Measurements from ENCODE around the gene BICDL2. TPM values are rescaled to one million over a fixed set of nuclear protein-coding genes. Genes with fewer than 3 reads are reported as not detected.

The BICDL2 gene
- total and polyA plus RNA-seq, 2 of the 8 experiments (the other 6 are each of a cell fraction or from before 2014, with no cell fraction given), result 7.3 to 15.9 TPM

- TF ChIP-seq TAF1 (IDR thresholded peaks at IDR 0.05; ENCODE audit: low read depth, low read length), result 0 out of 2 replicates have a peak, but pooled peaks have one; percentile 11
- peak; percentile 43 for TF ChIP-seq KDM4A (IDR thresholded peaks at IDR 0.05; ENCODE audit: low read depth, low read length, severe bottlenecking)
- TF ChIP-seq SP4 (IDR thresholded peaks at IDR 0.05; ENCODE audit: low read length), result no peak
Measured at GRCh38 chr16:3058139-3059030, 21.6 kb upstream of the BICDL2 start (continued).

Measured in H1 (cell line).